HG03442 (cell line): ENCODE results near the gene SPTLC1.

Experiments used
- ATAC-seq: cut with Tn5 transposase; IDR thresholded peaks from one replicate; pipeline ENCODE4 v1.9.1; 2021; ENCODE audit warnings: mild to moderate bottlenecking, moderate library complexity; ENCODE audit not compliant: unreplicated experiment

Gene SPTLC1

GRCh38 chr9:91986248-91986647, 129.0 kb downstream of the SPTLC1 start:
- ATAC-seq, result no peak

- no peak for ATAC-seq
Observed at GRCh38 chr9:91985692-91986091, 129.5 kb downstream of the SPTLC1 start.
